22Rv1 (cell line): Measurements from ENCODE around the gene MLH1.
"Not testable (repeated sequence)": the region's sequence is repeated elsewhere in the genome, so short reads cannot be mapped to it uniquely, and the experiment has no call there.

Experiments used
- H3K27ac ChIP-seq: fragments of 450-650 bp; 2 replicates; pipeline ENCODE4 v1.5.1; 2017
- CTCF ChIP-seq: fragments of 450-650 bp; IDR thresholded peaks from 2 replicates; pipeline ENCODE4 v1.5.1; 2017; ENCODE audit warnings: mild to moderate bottlenecking
- ZFX ChIP-seq: fragments of 450-650 bp; IDR thresholded peaks from 2 replicates; pipeline ENCODE4 v1.6.1; 2017; ENCODE audit warnings: antibody characterized with exemption, borderline replicate concordance

Gene MLH1

GRCh38 chr3:37040231-37040630 lies 46.9 kb downstream of the MLH1 start:
- H3K27ac ChIP-seq, result no peak overlapping the region
- no peak for TF ChIP-seq ZFX
- no peak for TF ChIP-seq CTCF

- no peak for TF ChIP-seq CTCF
- no peak for TF ChIP-seq ZFX
- H3K27ac ChIP-seq, result no peak overlapping the region
These were observed 48.4 kb downstream of the MLH1 start for GRCh38 chr3:37041546-37042195.

- H3K27ac ChIP-seq, result not testable (repeated sequence)
These were observed 49.4 kb downstream of the MLH1 start for GRCh38 chr3:37042712-37043111.

DNA sequence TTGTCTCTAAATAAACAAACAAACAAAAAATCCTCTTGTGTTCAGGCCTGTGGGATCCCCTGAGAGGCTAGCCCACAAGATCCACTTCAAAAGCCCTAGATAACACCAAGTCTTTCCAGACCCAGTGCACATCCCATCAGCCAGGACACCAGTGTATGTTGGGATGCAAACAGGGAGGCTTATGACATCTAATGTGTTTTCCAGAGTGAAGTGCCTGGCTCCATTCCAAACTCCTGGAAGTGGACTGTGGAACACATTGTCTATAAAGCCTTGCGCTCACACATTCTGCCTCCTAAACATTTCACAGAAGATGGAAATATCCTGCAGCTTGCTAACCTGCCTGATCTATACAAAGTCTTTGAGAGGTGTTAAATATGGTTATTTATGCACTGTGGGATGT lies 57.0 kb downstream of the MLH1 start:
- no peak overlapping the region for H3K27ac ChIP-seq
- TF ChIP-seq CTCF, result no peak
- no peak for TF ChIP-seq ZFX

DNA sequence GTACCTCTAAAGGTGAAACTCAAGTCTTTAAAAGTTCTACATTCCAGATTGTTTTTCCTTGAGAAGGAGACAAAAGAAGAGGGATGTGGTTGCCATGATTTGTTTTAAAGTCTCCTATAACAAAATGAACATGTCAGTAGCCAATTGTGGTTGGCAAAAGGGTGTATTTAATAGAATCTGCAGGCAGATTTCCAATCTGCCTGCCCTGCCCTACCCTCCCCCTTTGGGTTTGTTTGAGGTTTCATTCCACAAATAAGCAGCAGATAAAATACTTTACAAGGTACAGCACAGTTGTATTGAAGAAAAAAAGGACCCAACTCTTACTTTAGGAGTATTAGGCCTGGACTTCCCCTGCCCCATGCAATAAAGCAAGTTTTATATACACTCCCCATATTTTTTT lies 59.5 kb downstream of the MLH1 start:
- H3K27ac ChIP-seq, result no peak overlapping the region
- TF ChIP-seq ZFX, result no peak

- TF ChIP-seq CTCF, result no peak
- no peak for TF ChIP-seq ZFX
- H3K27ac ChIP-seq, result peak overlapping the region; percentile 12; the same call in 1 of the 2 replicates
These were observed 60.0 kb downstream of the MLH1 start for GRCh38 chr3:37053337-37053736.

GRCh38 chr3:37053753-37054152 lies 60.4 kb downstream of the MLH1 start:
- H3K27ac ChIP-seq, result peak overlapping the region; percentile 12; the same call in 1 of the 2 replicates
- TF ChIP-seq ZFX (no peak), CTCF (no peak)

GRCh38 chr3:37054370-37054769 lies 61.1 kb downstream of the MLH1 start:
- H3K27ac ChIP-seq, result peak overlapping the region; percentile 12; the same call in 1 of the 2 replicates
- TF ChIP-seq CTCF (no peak), ZFX (no peak)

DNA sequence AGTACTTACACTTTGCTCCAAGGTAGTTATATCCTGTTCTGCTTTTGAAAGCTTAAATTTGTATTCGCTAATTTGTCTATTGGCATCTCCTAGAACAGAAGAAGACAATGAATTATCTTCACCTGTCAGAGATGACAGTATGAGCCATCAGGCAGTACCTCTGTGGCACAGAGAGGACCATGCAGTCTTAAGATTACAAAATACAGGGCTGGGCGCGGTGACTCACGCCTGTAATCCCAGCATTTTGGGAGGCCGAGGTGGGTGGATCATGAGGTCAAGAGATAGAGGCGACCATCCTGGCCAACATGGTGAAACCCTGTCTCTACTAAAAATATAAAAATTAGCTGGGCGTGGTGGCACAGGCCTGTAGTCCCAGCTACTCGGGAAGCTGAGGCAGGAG lies 61.8 kb downstream of the MLH1 start:
- H3K27ac ChIP-seq, result not testable (repeated sequence)
